K562 (cell line): ENCODE measurements around the gene IQCN. TPM values are rescaled to one million over a fixed set of nuclear protein-coding genes. Genes with fewer than 3 reads are reported as not detected.

Experiments
- ELF4 ChIP-seq: fragments of 450-650 bp; formaldehyde crosslinking; IDR thresholded peaks from 2 replicates; pipeline ENCODE4 v1.4.0; 2022; ENCODE audit warnings: missing genetic modification characterization
- HDAC3 ChIP-seq: fragments of 450-650 bp; IDR thresholded peaks from 2 replicates; pipeline ENCODE4 v1.6.1; 2018; ENCODE audit warnings: borderline replicate concordance, mild to moderate bottlenecking, moderate library complexity; ENCODE audit not compliant: partially characterized antibody
- MTA1 ChIP-seq: fragments of 450-650 bp; IDR thresholded peaks from 2 replicates; pipeline ENCODE4 v1.6.1; 2017; ENCODE audit warnings: borderline replicate concordance
- NCOA2 ChIP-seq, 2 experiments: fragments of 450-650 bp; IDR thresholded peaks; 2 replicates each; pipeline ENCODE4 v1.6.1; 2018; ENCODE audit warnings: mild to moderate bottlenecking in 2 of 2, moderate library complexity in 1 of 2; ENCODE audit not compliant: partially characterized antibody in 2 of 2
- NR1H2 ChIP-seq: sonication (generic); formaldehyde crosslinking; IDR thresholded peaks from 2 replicates; pipeline ENCODE4 v1.4.0; 2020; ENCODE audit warnings: mild to moderate bottlenecking, missing genetic modification reagents
- SIN3B ChIP-seq: fragments of 450-650 bp; IDR thresholded peaks from 2 replicates; pipeline ENCODE4 v1.6.1; 2017; ENCODE audit warnings: low read depth, mild to moderate bottlenecking, moderate library complexity
- SRSF7 ChIP-seq: fragments of 200-400 bp; formaldehyde crosslinking; optimal IDR thresholded peaks from 2 replicates; pipeline ENCODE3; 2017; ENCODE audit warnings: mild to moderate bottlenecking, low read depth, low read length
- polyA plus RNA-seq, 8 experiments: library from polyadenylated mRNA; depleted of rRNA in 4 of 8; stranded (reverse) in 5 of 8; unstranded in 3 of 8; fragments of >200 nt; fragmentation: Nextera tagmentation in 2 of 8; fragmentation: Illumina TruSeq in 1 of 8; extraction: Ambion mirVana in 2 of 8; extraction: Trizol in 1 of 8; gene quantifications; 2 replicates each; pipeline versions ENCODE4 v1.2.1 to v1.2.3, GENCODE V29; 2011 to 2014; ENCODE audit warnings: inconsistent platforms in 1 of 8, missing spikeins in 1 of 8
- total RNA-seq, 7 experiments: library from RNA; depleted of rRNA in 6 of 7; stranded (reverse); fragments of >200 nt in 6 of 7; fragmentation: Illumina TruSeq in 2 of 7; extraction: Trizol in 2 of 7; gene quantifications; 2 replicates each; pipeline versions ENCODE4 v1.2.1 to v1.2.3, GENCODE V29; 2011 to 2021; ENCODE audit warnings: low replicate concordance in 1 of 7
- TF ChIP-seq, protein P1 (sequence below), 2 experiments: fragments of 450-650 bp in 1 of 2; sonication (generic) in 1 of 2; formaldehyde crosslinking in 1 of 2; IDR thresholded peaks in 1 of 2; conservative IDR thresholded peaks in 1 of 2; 2 replicates each; pipeline versions ENCODE4 v1.6.1 to v1.8.1; 2016 to 2023; ENCODE audit warnings: mild to moderate bottlenecking in 2 of 2, moderate library complexity in 2 of 2, inconsistent platforms in 1 of 2, missing genetic modification reagents in 1 of 2
- TF ChIP-seq, protein P2 (sequence below): sonication (generic); formaldehyde crosslinking; IDR thresholded peaks from 2 replicates; pipeline ENCODE4 v1.8.0; 2022; ENCODE audit warnings: missing genetic modification reagents, mild to moderate bottlenecking, moderate library complexity, borderline replicate concordance
- TF ChIP-seq, protein P3 (sequence below): fragments of 450-650 bp; IDR thresholded peaks from 2 replicates; pipeline ENCODE4 v1.6.1; 2016; ENCODE audit warnings: antibody characterized with exemption
- TF ChIP-seq, protein P4 (sequence below): IDR thresholded peaks from 2 replicates; pipeline ENCODE4 v1.6.1; 2011; ENCODE audit warnings: borderline replicate concordance, low read depth, mild to moderate bottlenecking, moderate library complexity, low read length; ENCODE audit not compliant: insufficient read depth, poor library complexity, severe bottlenecking

The IQCN gene
- total and polyA plus RNA-seq, 9 of the 15 experiments (the other 6 are each of a cell fraction or from before 2014, with no cell fraction given): 0.01 to 0.07 (median 0.04) TPM; not detected in 3

DNA sequence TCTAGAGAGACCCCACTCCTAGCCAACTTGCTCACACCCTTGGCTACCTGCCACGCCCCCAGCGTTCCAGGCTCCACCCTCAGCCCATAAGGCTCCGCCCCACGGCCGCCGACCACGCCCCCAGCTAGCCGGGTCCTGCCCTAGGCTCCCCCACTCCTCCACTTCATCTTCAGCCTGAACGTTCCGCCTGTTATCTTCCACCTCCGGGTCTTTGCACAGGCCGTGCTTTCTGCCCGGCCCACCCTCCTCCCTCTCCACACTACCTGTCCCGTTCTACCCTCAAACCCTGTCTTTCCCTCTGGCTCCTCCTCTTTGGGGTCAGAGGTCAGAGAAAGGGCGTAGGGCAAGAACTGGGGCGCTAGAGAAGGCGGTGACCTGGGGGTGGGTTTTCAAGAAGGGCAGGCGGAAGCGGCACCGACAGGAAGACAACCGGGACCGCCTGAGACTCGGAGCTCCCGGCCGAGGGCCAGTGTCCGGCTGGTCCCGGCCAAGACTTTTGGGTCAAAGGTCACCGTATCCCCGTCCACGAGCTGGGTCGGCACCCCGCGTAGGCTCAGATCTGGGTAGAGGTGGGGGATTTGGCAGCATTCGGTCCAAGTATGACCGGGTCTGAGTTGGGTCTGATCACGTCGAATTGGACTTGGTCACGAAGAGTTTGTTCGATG, 50.3 kb downstream of the IQCN start (continued):
- TF ChIP-seq, protein P1, sequence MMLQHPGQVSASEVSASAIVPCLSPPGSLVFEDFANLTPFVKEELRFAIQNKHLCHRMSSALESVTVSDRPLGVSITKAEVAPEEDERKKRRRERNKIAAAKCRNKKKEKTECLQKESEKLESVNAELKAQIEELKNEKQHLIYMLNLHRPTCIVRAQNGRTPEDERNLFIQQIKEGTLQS (IDR thresholded peaks at IDR 0.05): no peak; the same call in 1 of the 2 replicates
- TF ChIP-seq, protein P1 (CRISPR knock-in tag; conservative IDR thresholded peaks at IDR 0.05): peak; percentile 70; the same call in 1 of the 2 replicates
- TF ChIP-seq ELF4 (CRISPR knock-in tag) (peak; percentile 85), SIN3B (peak; percentile 31; the same call in 1 of the 2 replicates), HDAC3 (no peak), NCOA2 (IDR thresholded peaks at IDR 0.05; ENCODE audit: partially characterized antibody in 2 of 2) (no peak), SRSF7 (no peak), NR1H2 (CRISPR knock-in tag) (no peak), MTA1 (peak; percentile 86)
- TF ChIP-seq, protein P2, sequence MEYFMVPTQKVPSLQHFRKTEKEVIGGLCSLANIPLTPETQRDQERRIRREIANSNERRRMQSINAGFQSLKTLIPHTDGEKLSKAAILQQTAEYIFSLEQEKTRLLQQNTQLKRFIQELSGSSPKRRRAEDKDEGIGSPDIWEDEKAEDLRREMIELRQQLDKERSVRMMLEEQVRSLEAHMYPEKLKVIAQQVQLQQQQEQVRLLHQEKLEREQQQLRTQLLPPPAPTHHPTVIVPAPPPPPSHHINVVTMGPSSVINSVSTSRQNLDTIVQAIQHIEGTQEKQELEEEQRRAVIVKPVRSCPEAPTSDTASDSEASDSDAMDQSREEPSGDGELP (CRISPR knock-in tag): peak; percentile 91
- TF ChIP-seq, protein P3, sequence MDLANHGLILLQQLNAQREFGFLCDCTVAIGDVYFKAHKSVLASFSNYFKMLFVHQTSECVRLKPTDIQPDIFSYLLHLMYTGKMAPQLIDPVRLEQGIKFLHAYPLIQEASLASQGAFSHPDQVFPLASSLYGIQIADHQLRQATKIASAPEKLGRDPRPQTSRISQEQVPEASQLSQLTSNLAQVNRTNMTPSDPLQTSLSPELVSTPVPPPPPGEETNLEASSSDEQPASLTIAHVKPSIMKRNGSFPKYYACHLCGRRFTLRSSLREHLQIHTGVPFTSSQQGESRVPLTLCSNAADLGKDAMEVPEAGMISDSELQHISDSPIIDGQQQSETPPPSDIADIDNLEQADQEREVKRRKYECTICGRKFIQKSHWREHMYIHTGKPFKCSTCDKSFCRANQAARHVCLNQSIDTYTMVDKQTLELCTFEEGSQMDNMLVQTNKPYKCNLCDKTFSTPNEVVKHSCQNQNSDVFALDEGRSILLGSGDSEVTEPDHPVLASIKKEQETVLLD: peak; percentile 92; the same call in 1 of the 2 replicates
- TF ChIP-seq, protein P4, sequence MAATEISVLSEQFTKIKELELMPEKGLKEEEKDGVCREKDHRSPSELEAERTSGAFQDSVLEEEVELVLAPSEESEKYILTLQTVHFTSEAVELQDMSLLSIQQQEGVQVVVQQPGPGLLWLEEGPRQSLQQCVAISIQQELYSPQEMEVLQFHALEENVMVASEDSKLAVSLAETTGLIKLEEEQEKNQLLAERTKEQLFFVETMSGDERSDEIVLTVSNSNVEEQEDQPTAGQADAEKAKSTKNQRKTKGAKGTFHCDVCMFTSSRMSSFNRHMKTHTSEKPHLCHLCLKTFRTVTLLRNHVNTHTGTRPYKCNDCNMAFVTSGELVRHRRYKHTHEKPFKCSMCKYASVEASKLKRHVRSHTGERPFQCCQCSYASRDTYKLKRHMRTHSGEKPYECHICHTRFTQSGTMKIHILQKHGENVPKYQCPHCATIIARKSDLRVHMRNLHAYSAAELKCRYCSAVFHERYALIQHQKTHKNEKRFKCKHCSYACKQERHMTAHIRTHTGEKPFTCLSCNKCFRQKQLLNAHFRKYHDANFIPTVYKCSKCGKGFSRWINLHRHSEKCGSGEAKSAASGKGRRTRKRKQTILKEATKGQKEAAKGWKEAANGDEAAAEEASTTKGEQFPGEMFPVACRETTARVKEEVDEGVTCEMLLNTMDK: no peak
